Endothelial cell (in vitro differentiated cells): Measurements from ENCODE around the gene GPX7. TPM values are rescaled to one million over a fixed set of nuclear protein-coding genes. Genes with fewer than 3 reads are reported as not detected.
A peak's percentile ranks its signal among the peaks of the same experiment; 100 is the strongest.

ENCODE experiments used
- DNase-seq: peaks from one replicate; pipeline ENCODE4 v3.0.0; 2021; ENCODE audit warnings: low spot score
- H3K27ac Mint-ChIP-seq: one replicate; pipeline ENCODE4 v1.8.0; 2021; ENCODE audit warnings: mixed read lengths, inconsistent platforms; ENCODE audit not compliant: unreplicated experiment
- H3K27me3 Mint-ChIP-seq: one replicate; pipeline ENCODE4 v1.8.0; 2021; ENCODE audit warnings: mild to moderate bottlenecking, moderate library complexity, mixed read lengths, inconsistent platforms; ENCODE audit not compliant: unreplicated experiment
- H3K36me3 Mint-ChIP-seq: one replicate; pipeline ENCODE4 v1.8.0; 2021; ENCODE audit warnings: mild to moderate bottlenecking, low read depth, mixed read lengths, inconsistent platforms; ENCODE audit not compliant: unreplicated experiment
- H3K4me1 Mint-ChIP-seq: one replicate; pipeline ENCODE4 v1.8.0; 2021; ENCODE audit warnings: mild to moderate bottlenecking, mixed read lengths, inconsistent platforms; ENCODE audit not compliant: unreplicated experiment
- H3K4me3 Mint-ChIP-seq: one replicate; pipeline ENCODE4 v1.8.0; 2021; ENCODE audit warnings: mild to moderate bottlenecking, mixed read lengths, inconsistent platforms; ENCODE audit not compliant: unreplicated experiment
- H3K9me3 Mint-ChIP-seq: one replicate; pipeline ENCODE4 v1.8.0; 2021; ENCODE audit warnings: mixed read lengths, inconsistent platforms; ENCODE audit not compliant: unreplicated experiment
- total RNA-seq: library from RNA; stranded (reverse); fragmentation: NEBNext Ultra II Directional; extraction: Animal tissue kit (Norgen Biotek cat#: 25700); gene quantifications from one replicate; pipeline ENCODE4 v1.2.1, GENCODE V29; 2021; ENCODE audit not compliant: unreplicated experiment
- TF ChIP-seq, protein P1 (sequence below): fragments of 200-600 bp; sonication (generic); IDR thresholded peaks from one replicate; pipeline ENCODE4 v1.5.0; 2021; ENCODE audit warnings: antibody characterized with exemption; ENCODE audit not compliant: unreplicated experiment

Gene GPX7
- total RNA-seq, 1 donor from 2014 or later, result 59.4 TPM

DNA sequence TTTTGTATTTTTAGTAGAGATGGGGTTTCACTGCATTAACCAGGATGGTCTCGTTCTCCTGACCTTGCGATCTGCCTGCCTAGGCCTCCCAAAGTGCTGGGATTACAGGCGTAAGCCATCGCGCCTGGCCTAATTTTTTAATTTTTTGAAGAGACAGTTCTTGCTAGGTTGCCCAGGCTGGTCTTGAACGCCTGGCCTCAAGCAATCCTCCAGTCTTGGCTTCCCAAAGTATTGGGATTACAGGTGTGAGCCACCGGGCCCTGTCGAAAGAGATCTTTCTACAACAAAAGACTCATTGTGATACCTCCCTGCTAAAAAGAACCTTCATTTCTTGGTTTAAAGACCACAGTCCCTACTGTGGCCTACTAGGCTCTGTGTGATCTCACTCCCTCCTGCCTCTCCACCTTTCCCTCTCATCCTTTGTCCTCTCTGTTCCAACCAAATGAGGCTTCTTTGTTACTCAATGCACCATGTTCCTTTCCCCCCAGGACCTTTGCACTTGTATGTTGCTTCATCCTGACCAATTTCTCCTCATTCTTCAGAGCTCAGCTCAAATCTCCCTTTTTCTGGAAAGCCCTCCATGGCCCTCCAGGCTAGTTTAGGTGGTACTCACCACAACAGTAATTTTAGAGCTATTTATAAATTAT, 1.5 kb upstream of the GPX7 start:
- H3K27me3 Mint-ChIP-seq, result peaks cover 6% of the 10 kb centered on the region
- H3K4me3 Mint-ChIP-seq, result peak overlapping the region; percentile 8
- TF ChIP-seq, protein P1, sequence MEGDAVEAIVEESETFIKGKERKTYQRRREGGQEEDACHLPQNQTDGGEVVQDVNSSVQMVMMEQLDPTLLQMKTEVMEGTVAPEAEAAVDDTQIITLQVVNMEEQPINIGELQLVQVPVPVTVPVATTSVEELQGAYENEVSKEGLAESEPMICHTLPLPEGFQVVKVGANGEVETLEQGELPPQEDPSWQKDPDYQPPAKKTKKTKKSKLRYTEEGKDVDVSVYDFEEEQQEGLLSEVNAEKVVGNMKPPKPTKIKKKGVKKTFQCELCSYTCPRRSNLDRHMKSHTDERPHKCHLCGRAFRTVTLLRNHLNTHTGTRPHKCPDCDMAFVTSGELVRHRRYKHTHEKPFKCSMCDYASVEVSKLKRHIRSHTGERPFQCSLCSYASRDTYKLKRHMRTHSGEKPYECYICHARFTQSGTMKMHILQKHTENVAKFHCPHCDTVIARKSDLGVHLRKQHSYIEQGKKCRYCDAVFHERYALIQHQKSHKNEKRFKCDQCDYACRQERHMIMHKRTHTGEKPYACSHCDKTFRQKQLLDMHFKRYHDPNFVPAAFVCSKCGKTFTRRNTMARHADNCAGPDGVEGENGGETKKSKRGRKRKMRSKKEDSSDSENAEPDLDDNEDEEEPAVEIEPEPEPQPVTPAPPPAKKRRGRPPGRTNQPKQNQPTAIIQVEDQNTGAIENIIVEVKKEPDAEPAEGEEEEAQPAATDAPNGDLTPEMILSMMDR, result no peak
- H3K4me1 Mint-ChIP-seq, result peaks cover 34% of the 10 kb centered on the region
- H3K27ac Mint-ChIP-seq, result no peak overlapping the region
- peaks cover under 1% of the 10 kb centered on the region for H3K36me3 Mint-ChIP-seq
- no peaks in the 10 kb centered on the region for H3K9me3 Mint-ChIP-seq
- no peak for DNase-seq

GRCh38 chr1:52601519-52601918, 652 bp upstream of the GPX7 start:
- H3K9me3 Mint-ChIP-seq, result no peaks in the 10 kb centered on the region
- peaks cover 6% of the 10 kb centered on the region for H3K27me3 Mint-ChIP-seq
- TF ChIP-seq, protein P1, result no peak
- H3K36me3 Mint-ChIP-seq, result peaks cover 9% of the 10 kb centered on the region
- peak overlapping the region; percentile 40 for H3K27ac Mint-ChIP-seq
- peaks cover 42% of the 10 kb centered on the region for H3K4me1 Mint-ChIP-seq
- H3K4me3 Mint-ChIP-seq, result peak overlapping the region; percentile 85
- DNase-seq, result no peak

- Mint-ChIP-seq H3K36me3 (peaks cover 24% of the 10 kb centered on the region), H3K27me3 (peaks cover 3% of the 10 kb centered on the region), H3K4me1 (peaks cover 37% of the 10 kb centered on the region), H3K9me3 (no peaks in the 10 kb centered on the region), H3K27ac (no peak overlapping the region), H3K4me3 (peak overlapping the region; percentile 89)
- DNase-seq, result no peak
- TF ChIP-seq, protein P1, result no peak
Observed at GRCh38 chr1:52602856-52603600, 857 bp downstream of the GPX7 start.

DNA sequence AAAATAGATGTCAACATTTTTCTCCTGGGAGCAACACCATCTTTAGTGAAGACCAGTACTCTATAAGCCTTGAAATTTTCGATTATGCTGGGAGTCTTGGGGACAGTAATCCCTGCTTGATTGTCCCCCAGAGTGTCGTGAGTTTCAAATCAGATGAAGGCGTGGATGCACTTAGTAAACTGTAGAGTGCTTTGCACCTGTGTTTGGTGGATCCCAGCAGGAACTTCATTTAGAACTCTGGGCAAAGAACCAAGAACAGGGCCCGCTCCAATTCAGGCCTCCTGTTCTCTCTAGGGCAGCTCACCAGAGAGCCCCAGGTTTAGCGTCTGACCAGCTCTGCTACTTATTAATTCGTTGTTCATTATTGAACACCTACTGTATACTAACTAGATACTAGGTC, 1.5 kb downstream of the GPX7 start:
- Mint-ChIP-seq H3K9me3 (no peaks in the 10 kb centered on the region), H3K4me3 (peak overlapping the region; percentile 89), H3K27me3 (peaks cover 3% of the 10 kb centered on the region), H3K36me3 (peaks cover 25% of the 10 kb centered on the region), H3K27ac (no peak overlapping the region), H3K4me1 (peaks cover 35% of the 10 kb centered on the region)
- no peak for DNase-seq
- TF ChIP-seq, protein P1, result no peak
